Activated T-helper 9 cell treated with anti-CD3 and anti-CD28 coated beads, Interleukin-2, amount 50 U/mL, for 16 hours (primary cell): Measurements from ENCODE around the gene TRAF3IP1.
"Not testable (repeated sequence)": the region's sequence is repeated elsewhere in the genome, so short reads cannot be mapped to it uniquely, and the experiment has no call there.

Experiments
- DNase-seq: peaks from one replicate; pipeline ENCODE4 v3.0.0-alpha.2; 2020; ENCODE audit warnings: low read depth

Gene TRAF3IP1

GRCh38 chr2:238380785-238381184 is 60.5 kb downstream of the TRAF3IP1 start:
- DNase-seq: no peak

- no peak for DNase-seq
Observed at GRCh38 chr2:238381341-238382115, 61.2 kb downstream of the TRAF3IP1 start.

GRCh38 chr2:238382381-238382781 is 62.1 kb downstream of the TRAF3IP1 start:
- DNase-seq: no peak

- no peak for DNase-seq
Observed at GRCh38 chr2:238383135-238383534, 62.8 kb downstream of the TRAF3IP1 start.

GRCh38 chr2:238383743-238384380 is 63.5 kb downstream of the TRAF3IP1 start:
- DNase-seq: no peak

- DNase-seq: no peak
Observed at GRCh38 chr2:238387332-238387731, 67.0 kb downstream of the TRAF3IP1 start.

GRCh38 chr2:238388794-238389193 is 68.5 kb downstream of the TRAF3IP1 start:
- DNase-seq: no peak

- no peak for DNase-seq
Observed at GRCh38 chr2:238389988-238390589, 69.8 kb downstream of the TRAF3IP1 start.

- no peak for DNase-seq
Observed at GRCh38 chr2:238391042-238391689, 70.8 kb downstream of the TRAF3IP1 start.

GRCh38 chr2:238396663-238397062 is 76.3 kb downstream of the TRAF3IP1 start:
- DNase-seq: no peak

- DNase-seq: no peak
Observed at GRCh38 chr2:238397356-238397755, 77.0 kb downstream of the TRAF3IP1 start.

- no peak for DNase-seq
Observed at GRCh38 chr2:238398577-238398976, 78.3 kb downstream of the TRAF3IP1 start.

- DNase-seq: no peak
Observed at GRCh38 chr2:238399094-238399493, 78.8 kb downstream of the TRAF3IP1 start.

- DNase-seq: no peak
Observed at GRCh38 chr2:238401551-238401950, 81.2 kb downstream of the TRAF3IP1 start.

GRCh38 chr2:238403632-238404405 is 83.5 kb downstream of the TRAF3IP1 start:
- DNase-seq: no peak

GRCh38 chr2:238404406-238405216 is 84.3 kb downstream of the TRAF3IP1 start:
- DNase-seq: no peak

- DNase-seq: not testable (repeated sequence)
Observed at GRCh38 chr2:238405217-238405555, 84.9 kb downstream of the TRAF3IP1 start.

- no peak for DNase-seq
Observed at GRCh38 chr2:238406221-238406997, 86.1 kb downstream of the TRAF3IP1 start.

GRCh38 chr2:238406998-238407285 is 86.6 kb downstream of the TRAF3IP1 start:
- DNase-seq: no peak

GRCh38 chr2:238407566-238407965 is 87.2 kb downstream of the TRAF3IP1 start:
- no peak for DNase-seq
